Rectal smooth muscle tissue (tissue), 1 donor: Measurements from ENCODE around the gene RSAD2.
"Not testable (repeated sequence)": the region's sequence is repeated elsewhere in the genome, so short reads cannot be mapped to it uniquely, and the experiment has no call there.

ENCODE experiments used
- H3K27ac ChIP-seq: one replicate; pipeline ENCODE4 v1.7.0; 2013; ENCODE audit warnings: low read depth, low read length, inconsistent platforms
- H3K27me3 ChIP-seq: one replicate; pipeline ENCODE4 v1.7.0; 2013; ENCODE audit warnings: low read length; ENCODE audit not compliant: control insufficient read depth, insufficient read depth
- H3K36me3 ChIP-seq: one replicate; pipeline ENCODE4 v1.7.0; 2013; ENCODE audit warnings: low read length; ENCODE audit not compliant: control insufficient read depth, insufficient read depth
- H3K4me1 ChIP-seq: one replicate; pipeline ENCODE4 v1.7.0; 2013; ENCODE audit warnings: low read length; ENCODE audit not compliant: control insufficient read depth, insufficient read depth
- H3K4me3 ChIP-seq: one replicate; pipeline ENCODE4 v1.7.0; 2013; ENCODE audit warnings: low read length
- H3K9ac ChIP-seq: one replicate; pipeline ENCODE4 v1.7.0; 2013; ENCODE audit warnings: low read length

Gene RSAD2

GRCh38 chr2:6846967-6847681 lies 30.5 kb upstream of the RSAD2 start:
- no peak overlapping the region for H3K9ac ChIP-seq
- H3K27me3 ChIP-seq: no peaks in the 10 kb centered on the region
- H3K27ac ChIP-seq: no peak overlapping the region
- peaks cover 16% of the 10 kb centered on the region for H3K36me3 ChIP-seq
- H3K4me3 ChIP-seq: no peak overlapping the region
- H3K4me1 ChIP-seq: no peaks in the 10 kb centered on the region

DNA sequence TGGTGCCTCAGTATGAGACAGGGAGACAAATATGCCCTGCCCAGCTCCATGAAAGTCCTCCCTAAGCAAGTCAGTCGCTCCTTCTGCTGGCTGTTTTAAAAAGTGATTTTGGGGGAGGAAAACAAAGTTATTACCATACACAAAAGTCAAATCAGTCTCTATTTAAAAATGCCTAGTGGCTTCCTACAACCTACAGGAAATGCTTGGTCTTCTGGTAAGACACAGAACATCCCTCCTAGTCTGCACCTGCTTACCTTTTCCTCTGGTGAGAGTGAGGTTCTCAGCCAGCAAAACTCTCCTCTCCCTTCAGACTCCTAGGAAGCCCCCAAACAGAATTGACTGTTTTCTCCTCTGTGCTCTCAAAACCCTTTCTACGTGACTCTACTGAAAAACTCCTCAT lies 25.4 kb upstream of the RSAD2 start:
- H3K4me3 ChIP-seq: no peak overlapping the region
- H3K36me3 ChIP-seq: peaks cover 16% of the 10 kb centered on the region
- no peaks in the 10 kb centered on the region for H3K27me3 ChIP-seq

GRCh38 chr2:6854416-6854815 lies 23.2 kb upstream of the RSAD2 start:
- no peaks in the 10 kb centered on the region for H3K4me1 ChIP-seq
- no peaks in the 10 kb centered on the region for H3K27me3 ChIP-seq
- H3K4me3 ChIP-seq: no peak overlapping the region
- H3K9ac ChIP-seq: no peak overlapping the region
- H3K36me3 ChIP-seq: peaks cover 7% of the 10 kb centered on the region
- H3K27ac ChIP-seq: no peak overlapping the region

More for the DNA sequence above, 25.4 kb upstream of the RSAD2 start:
- H3K27ac ChIP-seq: no peak overlapping the region
- H3K9ac ChIP-seq: no peak overlapping the region
- H3K4me1 ChIP-seq: no peaks in the 10 kb centered on the region

DNA sequence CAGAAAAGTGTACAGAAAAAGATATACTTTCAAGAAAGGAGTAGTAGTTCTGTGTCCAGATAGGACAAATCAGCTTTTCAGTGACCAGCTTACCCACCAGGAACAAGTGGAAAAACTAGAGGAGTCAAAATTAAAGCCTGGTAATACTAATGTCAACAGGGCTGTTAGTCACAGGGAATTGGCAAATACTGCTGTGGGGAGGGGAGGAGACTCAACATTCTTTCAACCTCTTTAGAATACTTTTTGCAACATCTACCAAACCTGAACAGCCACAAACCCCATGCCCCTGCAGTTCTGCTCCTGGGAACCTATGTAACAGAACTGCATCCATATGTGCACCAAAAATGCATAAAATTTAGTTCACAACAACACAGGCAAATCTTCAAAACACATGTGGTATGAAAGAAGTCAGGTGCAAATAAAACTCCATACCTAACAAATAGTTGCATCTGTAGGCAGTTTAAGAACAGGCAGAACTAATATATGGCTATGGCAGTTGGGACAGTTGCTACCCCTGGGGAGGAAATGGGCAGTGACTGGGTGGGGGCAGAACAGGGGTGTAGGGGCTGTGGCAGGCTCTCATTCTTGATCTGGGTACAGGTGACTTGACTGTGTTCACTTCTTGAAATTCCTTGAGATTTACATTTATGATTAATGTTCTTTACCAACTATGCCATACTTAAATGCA lies 21.6 kb upstream of the RSAD2 start:
- peaks cover 5% of the 10 kb centered on the region for H3K36me3 ChIP-seq
- H3K27me3 ChIP-seq: no peaks in the 10 kb centered on the region
- H3K27ac ChIP-seq: no peak overlapping the region
- no peak overlapping the region for H3K4me3 ChIP-seq
- H3K4me1 ChIP-seq: no peaks in the 10 kb centered on the region
- H3K9ac ChIP-seq: no peak overlapping the region

DNA sequence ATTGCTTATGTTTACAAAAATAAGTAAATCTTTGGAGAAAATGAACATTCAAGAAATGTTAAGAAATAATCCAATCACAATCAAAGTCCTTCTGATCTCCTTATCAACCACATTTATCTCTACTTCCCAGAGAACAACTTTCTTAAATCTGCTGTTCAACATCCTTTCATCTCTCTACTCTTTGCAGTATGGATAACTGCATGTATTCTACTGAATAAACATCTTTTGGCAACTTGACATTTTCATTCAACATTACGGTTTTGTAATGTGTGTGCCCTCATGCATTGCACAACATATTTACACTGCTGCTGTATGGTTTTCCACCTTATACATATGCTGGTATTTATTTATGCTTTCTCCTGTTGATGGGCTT lies 21.0 kb upstream of the RSAD2 start:
- H3K27ac ChIP-seq: no peak overlapping the region
- no peaks in the 10 kb centered on the region for H3K4me1 ChIP-seq
- no peak overlapping the region for H3K4me3 ChIP-seq
- H3K9ac ChIP-seq: no peak overlapping the region
- H3K36me3 ChIP-seq: no peaks in the 10 kb centered on the region
- no peaks in the 10 kb centered on the region for H3K27me3 ChIP-seq

DNA sequence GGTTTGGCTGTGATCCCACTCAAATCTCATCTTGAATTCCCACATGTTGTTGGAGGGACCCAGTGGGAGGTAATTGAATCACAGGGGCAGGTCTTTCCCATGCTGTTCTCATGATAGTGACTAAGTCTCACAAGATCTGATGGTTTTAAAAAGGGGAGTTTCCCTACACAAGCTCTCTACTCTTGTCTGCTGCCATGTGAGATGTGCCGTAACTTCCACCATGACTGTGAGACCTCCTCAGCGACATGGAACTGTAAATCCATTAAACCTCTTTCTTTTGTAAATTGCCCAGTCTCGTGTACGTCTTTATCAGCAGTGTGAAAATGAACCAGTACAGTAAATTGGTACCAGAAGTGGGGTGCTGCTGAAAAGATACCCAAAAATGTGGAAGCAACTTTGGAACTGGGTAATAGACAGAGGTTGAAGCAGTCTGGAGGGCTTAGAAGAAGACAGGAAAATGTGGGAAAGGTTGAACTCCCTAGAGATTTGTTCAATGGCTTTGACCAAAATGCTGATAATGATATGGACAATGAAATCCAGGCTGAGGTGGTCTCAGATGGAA lies 19.0 kb upstream of the RSAD2 start:
- H3K4me1 ChIP-seq, H3K27me3 ChIP-seq, H3K27ac ChIP-seq, H3K9ac ChIP-seq, H3K36me3 ChIP-seq, H3K4me3 ChIP-seq: not testable (repeated sequence)

DNA sequence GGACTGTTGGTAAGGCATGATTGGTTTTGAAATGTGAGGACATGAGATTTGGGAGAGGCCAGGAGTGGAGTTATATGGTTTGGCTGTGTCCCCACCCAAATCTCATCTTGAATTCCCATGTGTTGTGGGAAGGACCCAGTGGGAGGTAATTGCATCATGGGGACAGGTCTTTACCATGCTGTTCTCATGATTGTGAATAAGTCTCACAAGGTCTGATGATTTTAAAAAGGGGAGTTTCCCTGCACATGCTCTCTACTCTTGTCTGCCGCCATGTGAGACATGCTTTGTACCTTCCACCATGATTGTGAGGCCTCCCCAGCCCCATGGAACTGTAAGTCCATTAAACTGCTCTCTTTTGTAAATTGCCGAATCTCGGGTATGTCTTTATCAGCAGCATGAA lies 17.3 kb upstream of the RSAD2 start:
- Histone ChIP-seq H3K36me3 (no peaks in the 10 kb centered on the region), H3K27me3 (no peaks in the 10 kb centered on the region), H3K27ac (no peak overlapping the region), H3K9ac (no peak overlapping the region), H3K4me3 (no peak overlapping the region), H3K4me1 (no peaks in the 10 kb centered on the region)

DNA sequence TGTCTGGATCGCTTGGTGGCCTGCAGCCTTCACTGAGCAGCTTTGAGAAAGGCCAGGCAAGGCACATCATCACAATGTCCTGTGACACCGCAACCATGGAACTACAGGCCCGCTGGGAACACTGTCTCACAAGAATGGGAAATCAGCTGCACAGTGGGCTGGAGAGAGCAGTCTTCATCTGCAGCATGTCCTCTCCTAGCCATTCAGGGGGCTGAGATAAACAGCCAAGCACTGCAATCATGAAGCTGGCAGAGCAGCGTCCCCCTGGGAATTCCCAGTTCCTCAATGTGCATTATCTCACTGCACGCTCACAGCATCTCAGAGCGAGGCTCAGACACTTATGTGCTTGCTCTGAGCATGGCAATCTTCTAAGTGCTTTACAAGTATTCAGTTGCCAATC lies 13.8 kb upstream of the RSAD2 start:
- no peaks in the 10 kb centered on the region for H3K36me3 ChIP-seq
- H3K27me3 ChIP-seq: no peaks in the 10 kb centered on the region
- peaks cover 6% of the 10 kb centered on the region for H3K4me1 ChIP-seq
- H3K4me3 ChIP-seq: no peak overlapping the region
- no peak overlapping the region for H3K27ac ChIP-seq
- H3K9ac ChIP-seq: no peak overlapping the region

DNA sequence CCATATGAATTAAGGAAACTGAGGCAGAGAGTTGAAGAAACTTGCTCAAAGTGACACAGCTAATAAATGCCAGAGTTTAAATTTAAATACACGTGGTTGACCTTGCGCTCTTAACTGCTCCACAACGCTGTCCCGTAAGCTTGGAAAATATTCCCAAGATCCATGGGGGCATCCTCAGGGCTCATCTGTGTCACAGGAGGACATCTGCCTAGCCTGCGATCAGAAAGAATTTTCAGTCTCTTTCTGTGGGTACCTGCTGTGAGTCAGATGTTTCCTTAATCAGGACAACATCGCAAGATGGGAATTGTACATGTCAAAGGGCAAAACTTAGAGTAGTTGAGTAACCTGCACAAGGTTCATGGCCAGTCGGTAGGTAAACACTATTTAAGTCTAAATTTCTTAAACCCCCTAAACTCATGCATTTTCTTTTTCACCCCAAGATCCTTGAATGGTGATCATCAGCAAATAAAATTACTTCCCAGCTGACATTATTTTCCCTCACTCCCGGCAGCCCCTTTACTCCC lies 13.3 kb upstream of the RSAD2 start:
- no peak overlapping the region for H3K27ac ChIP-seq
- H3K9ac ChIP-seq: no peak overlapping the region
- H3K36me3 ChIP-seq: no peaks in the 10 kb centered on the region
- H3K4me3 ChIP-seq: peak overlapping the region; percentile 89
- no peaks in the 10 kb centered on the region for H3K27me3 ChIP-seq
- H3K4me1 ChIP-seq: peaks cover 6% of the 10 kb centered on the region

- H3K27ac ChIP-seq: peak overlapping the region; percentile 73
- H3K4me1 ChIP-seq: peaks cover 6% of the 10 kb centered on the region
- no peaks in the 10 kb centered on the region for H3K36me3 ChIP-seq
- H3K4me3 ChIP-seq: peak overlapping the region; percentile 89
- H3K9ac ChIP-seq: no peak overlapping the region
- no peaks in the 10 kb centered on the region for H3K27me3 ChIP-seq
These were observed 12.6 kb upstream of the RSAD2 start for GRCh38 chr2:6864923-6865345.

DNA sequence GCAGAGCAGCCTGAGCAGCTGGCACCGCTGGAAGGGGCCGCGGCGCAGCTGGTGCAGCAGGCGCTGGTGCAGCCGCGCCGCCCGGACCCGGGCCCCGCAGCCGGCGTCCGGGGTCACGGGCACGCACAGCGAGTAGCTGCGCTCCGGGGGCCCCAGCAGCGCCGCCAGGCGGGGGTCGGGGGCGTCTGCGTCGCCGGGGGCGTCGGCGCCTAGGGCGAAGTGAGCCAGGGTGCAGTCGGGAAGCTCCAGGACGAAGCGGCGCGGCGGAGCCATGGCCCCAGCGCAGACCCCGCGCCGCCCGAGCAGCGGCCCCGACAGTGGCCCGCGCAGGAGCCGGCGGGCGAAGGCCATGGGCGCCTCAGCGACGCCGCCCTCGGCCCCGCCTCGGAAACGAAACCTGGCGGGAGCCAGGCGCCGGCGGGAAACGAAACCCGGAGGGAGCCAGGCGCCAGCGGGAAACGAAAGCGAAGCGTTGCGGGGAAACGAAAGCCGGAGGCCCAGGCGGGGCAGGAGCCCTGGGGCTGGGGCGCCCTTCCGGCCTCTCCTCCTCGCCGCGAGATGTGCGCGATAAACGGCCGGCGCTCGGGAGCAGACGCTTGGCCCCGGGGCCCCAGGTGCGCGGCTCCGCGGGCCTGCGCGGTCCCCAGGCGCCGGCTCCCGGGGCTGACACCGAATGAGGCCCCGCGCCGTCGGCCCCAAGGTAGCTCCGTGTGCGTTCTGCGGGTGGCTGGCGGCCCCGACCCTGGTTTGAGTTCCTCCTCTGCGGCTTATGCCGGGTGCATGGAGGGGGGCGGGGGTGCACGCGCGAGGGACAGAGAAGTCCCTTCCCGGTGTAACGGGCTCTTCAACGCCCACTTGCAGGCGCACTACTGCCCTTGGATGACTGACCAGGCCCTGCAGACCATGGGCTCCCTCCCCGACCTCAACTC lies 12.0 kb upstream of the RSAD2 start, which contains the start of gene CMPK2:
CMPK2 (minus strand) TSS at position 562 of the 929 bp plus-strand sequence; CDS start at position 351, 211 bp downstream.
- H3K27ac ChIP-seq: peak within 1 kb of the TSS; percentile 73
- H3K36me3 ChIP-seq: no peaks in the 10 kb centered on the region

DNA sequence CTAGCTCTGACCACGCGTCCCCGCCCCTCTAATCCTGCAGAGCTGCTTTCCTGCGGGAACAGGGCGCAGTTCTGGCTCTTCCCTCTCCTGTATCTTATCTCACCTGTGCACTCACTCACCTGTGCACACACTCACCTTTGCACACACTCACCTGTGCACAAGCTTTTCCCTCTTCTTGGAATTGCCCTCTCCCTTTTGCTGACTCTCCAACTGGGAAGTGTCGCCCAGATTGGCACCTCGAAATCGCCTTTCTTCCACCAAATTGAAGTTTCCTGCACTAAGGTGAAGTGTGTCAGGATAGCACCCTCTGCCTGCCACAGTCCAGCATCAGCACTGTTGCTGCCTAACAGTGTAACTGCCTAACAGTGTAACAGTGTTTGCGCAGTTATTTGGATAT lies 11.3 kb upstream of the RSAD2 start:
- Histone ChIP-seq H3K4me3 (peak overlapping the region; percentile 89), H3K9ac (peak overlapping the region; percentile 66), H3K27ac (peak overlapping the region; percentile 73), H3K27me3 (no peaks in the 10 kb centered on the region), H3K4me1 (peaks cover 6% of the 10 kb centered on the region), H3K36me3 (no peaks in the 10 kb centered on the region)

More for the DNA sequence above, 12.0 kb upstream of the RSAD2 start, which contains the start of gene CMPK2:
- peak within 1 kb of the TSS; percentile 66 for H3K9ac ChIP-seq
- H3K4me3 ChIP-seq: peak within 1 kb of the TSS; percentile 89
- no peaks in the 10 kb centered on the region for H3K27me3 ChIP-seq
- H3K4me1 ChIP-seq: peaks cover 6% of the 10 kb centered on the region
